ENCODE results near the gene NCF4. TPM values are rescaled to one million over a fixed set of nuclear protein-coding genes. Genes with fewer than 3 reads are reported as not detected.

NCF4 gene
- polyA plus RNA-seq, 5 donors, result 2.7 to 5.0 (median 3.6) TPM

GRCh38 chr22:36894266-36894665 lies 33.5 kb downstream of the NCF4 start:
- DNase-seq, result no peak

- DNase-seq, result no peak
These were observed 36.8 kb downstream of the NCF4 start for GRCh38 chr22:36897611-36898010.

- no peak for DNase-seq
These were observed 37.9 kb downstream of the NCF4 start for GRCh38 chr22:36898690-36899089.

GRCh38 chr22:36899498-36899897 lies 38.7 kb downstream of the NCF4 start:
- DNase-seq, result no peak

- DNase-seq, result no peak
These were observed 39.4 kb downstream of the NCF4 start for GRCh38 chr22:36900225-36900624.

GRCh38 chr22:36900880-36901279 lies 40.1 kb downstream of the NCF4 start:
- no peak for DNase-seq

GRCh38 chr22:36901411-36902142 lies 40.8 kb downstream of the NCF4 start:
- DNase-seq, result no peak

GRCh38 chr22:36902143-36902926 lies 41.5 kb downstream of the NCF4 start:
- DNase-seq, result no peak

- DNase-seq, result no peak
These were observed 43.6 kb downstream of the NCF4 start for GRCh38 chr22:36904260-36904880.

- no peak for DNase-seq
These were observed 46.7 kb downstream of the NCF4 start for GRCh38 chr22:36907253-36908195.

GRCh38 chr22:36910461-36910860 lies 49.7 kb downstream of the NCF4 start:
- DNase-seq, result no peak

- no peak for DNase-seq
These were observed 51.3 kb downstream of the NCF4 start for GRCh38 chr22:36911887-36912661.

GRCh38 chr22:36912694-36913426 lies 52.1 kb downstream of the NCF4 start:
- no peak for DNase-seq

- no peak for DNase-seq
These were observed 52.9 kb downstream of the NCF4 start, which contains the start of gene CSF2RB for GRCh38 chr22:36913427-36914389. Gene CSF2RB, plus strand, starts transcription at chr22:36913628. Its CDS starts 8,580 bp downstream, at chr22:36922208.

GRCh38 chr22:36914390-36914752 lies 53.6 kb downstream of the NCF4 start:
- no peak for DNase-seq

GRCh38 chr22:36916034-36916433 lies 55.2 kb downstream of the NCF4 start:
- no peak for DNase-seq

- no peak for DNase-seq
These were observed 57.9 kb downstream of the NCF4 start for GRCh38 chr22:36918586-36919284.

All from right lung (tissue), 5 donors.